Embryonic facial prominence (tissue), 1 donor: ENCODE results near the gene S1PR4.
"Not testable (repeated sequence)": the region's sequence is repeated elsewhere in the genome, so short reads cannot be mapped to it uniquely, and the experiment has no call there.

Experiments used
- DNase-seq: peaks from one replicate; pipeline ENCODE4 v3.0.0-alpha.2; 2016; ENCODE audit errors: extremely low spot score

Gene S1PR4

GRCh38 chr19:3194106-3195087, 15.8 kb downstream of the S1PR4 start:
- no peak for DNase-seq

GRCh38 chr19:3196064-3196932, 17.7 kb downstream of the S1PR4 start:
- no peak for DNase-seq

- DNase-seq: no peak
Measured at GRCh38 chr19:3196933-3197205, 18.3 kb downstream of the S1PR4 start.

GRCh38 chr19:3198901-3199700, 20.5 kb downstream of the S1PR4 start:
- DNase-seq: no peak

GRCh38 chr19:3201072-3201700, 22.6 kb downstream of the S1PR4 start:
- DNase-seq: no peak

GRCh38 chr19:3201911-3202310, 23.3 kb downstream of the S1PR4 start:
- DNase-seq: no peak

GRCh38 chr19:3202346-3202745, 23.8 kb downstream of the S1PR4 start:
- DNase-seq: no peak

GRCh38 chr19:3202895-3203294, 24.3 kb downstream of the S1PR4 start:
- not testable (repeated sequence) for DNase-seq

GRCh38 chr19:3203805-3204645, 25.5 kb downstream of the S1PR4 start:
- DNase-seq: no peak

GRCh38 chr19:3204646-3205275, 26.2 kb downstream of the S1PR4 start:
- DNase-seq: no peak

GRCh38 chr19:3206216-3206953, 27.8 kb downstream of the S1PR4 start:
- DNase-seq: no peak

GRCh38 chr19:3207461-3208242, 29.1 kb downstream of the S1PR4 start:
- no peak for DNase-seq

GRCh38 chr19:3208317-3209207, 30.0 kb downstream of the S1PR4 start:
- DNase-seq: no peak

GRCh38 chr19:3210347-3211017, 31.9 kb downstream of the S1PR4 start:
- no peak for DNase-seq

GRCh38 chr19:3211191-3211590, 32.6 kb downstream of the S1PR4 start:
- DNase-seq: no peak

GRCh38 chr19:3213159-3213558, 34.6 kb downstream of the S1PR4 start:
- no peak for DNase-seq

- DNase-seq: no peak
Measured at GRCh38 chr19:3216874-3217273, 38.3 kb downstream of the S1PR4 start.
